ENCODE measurements around the gene CPT1C.

CPT1C gene

DNA sequence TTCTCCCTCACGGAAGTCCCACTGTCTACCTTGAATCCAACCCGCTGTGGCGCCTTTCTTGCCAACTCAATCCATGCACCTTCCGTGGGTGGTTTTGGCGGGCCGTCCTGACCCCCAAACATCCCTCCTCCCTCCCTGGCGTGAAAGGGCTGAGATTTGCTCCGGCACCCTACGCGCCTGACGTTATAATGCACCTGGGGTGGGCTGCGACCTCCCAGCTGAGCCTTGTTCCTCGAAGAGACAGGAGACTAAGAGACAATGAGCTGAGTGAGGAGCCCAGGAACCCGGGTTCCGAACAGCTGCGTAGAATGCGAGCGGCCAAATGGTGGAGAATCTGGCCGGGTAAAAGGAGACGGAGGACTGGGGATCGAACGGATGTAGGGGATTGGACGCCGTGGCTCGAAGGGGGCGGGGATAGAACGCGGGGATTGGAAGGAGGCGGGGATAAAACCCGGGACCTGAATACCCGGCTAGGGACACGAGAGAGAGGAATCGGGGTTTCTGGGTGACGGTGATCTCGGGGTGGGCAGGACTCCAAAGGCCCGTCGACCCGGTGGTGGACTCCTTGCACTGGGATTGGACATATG lies at the start of gene CPT1C:
TSS of gene CPT1C (plus strand) at position 461 of the 587 bp plus-strand sequence. CDS start 1,137 bp downstream, outside the sequence.
- H3K27me3 ChIP-seq (ENCODE audit: control insufficient read depth, insufficient read depth, low read length): no peaks in the 10 kb centered on the region
- H3K36me3 ChIP-seq (ENCODE audit: control insufficient read depth, low read depth, low read length): peaks cover 30% of the 10 kb centered on the region
- H3K27ac ChIP-seq (ENCODE audit: low read length): peak within 1 kb of the TSS; percentile 48
- no peaks in the 10 kb centered on the region for H3K4me1 ChIP-seq (ENCODE audit: control insufficient read depth, low read depth, low read length)
- H3K4me3 ChIP-seq (ENCODE audit: low read length): peak within 1 kb of the TSS; percentile 79
- no peaks in the 10 kb centered on the region for H3K9me3 ChIP-seq (ENCODE audit: control insufficient read depth, low read depth, low read length)
- peak within 1 kb of the TSS; percentile 64 for H3K9ac ChIP-seq (ENCODE audit: low read length)

DNA sequence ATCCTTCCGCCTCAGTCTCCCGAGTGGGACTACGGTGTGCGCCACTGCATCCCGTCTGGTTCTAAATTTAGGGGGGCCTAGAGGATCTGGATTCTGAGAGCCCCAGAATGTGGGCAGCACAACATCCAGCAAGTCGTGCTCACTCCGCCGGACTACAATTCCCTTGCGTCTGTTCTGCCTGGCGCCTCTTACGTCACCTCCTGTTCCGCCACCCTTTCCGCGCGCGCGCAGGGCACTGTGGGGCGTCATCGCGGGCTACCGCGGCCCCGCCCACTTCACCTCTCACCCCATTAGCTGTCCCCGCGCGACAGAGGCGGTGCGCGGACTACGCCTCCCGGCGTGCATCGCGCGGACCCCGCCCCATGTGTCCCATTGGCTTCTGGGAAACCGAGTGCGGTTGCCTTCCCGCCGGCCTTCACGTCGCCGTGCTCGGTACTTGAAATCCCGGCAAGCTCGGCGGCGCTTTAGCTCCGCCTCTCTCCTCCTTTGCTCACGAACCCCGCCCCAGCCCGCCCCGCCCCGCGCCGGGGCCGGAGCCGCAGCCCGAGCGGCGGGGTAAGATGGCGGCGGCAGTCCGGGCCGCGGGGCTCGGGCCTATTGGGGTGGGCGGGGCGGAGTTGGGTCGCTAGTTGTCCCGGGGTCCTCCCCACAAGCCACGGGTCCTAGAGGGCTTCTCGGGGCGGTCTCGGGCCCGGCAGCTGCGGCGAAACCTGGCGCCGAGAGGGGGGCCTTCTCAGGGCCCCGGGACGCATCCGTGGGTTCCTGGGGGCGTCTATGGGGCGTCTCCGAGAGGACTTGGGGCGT lies 49.0 kb upstream of the CPT1C start, which contains the start of gene SCAF1:
TSS of gene SCAF1 (plus strand) at position 522 of the 804 bp plus-strand sequence. CDS start 2,818 bp downstream, outside the sequence.
- Histone ChIP-seq H3K4me1 (ENCODE audit: control insufficient read depth, low read depth, low read length) (peaks cover 37% of the 10 kb centered on the region), H3K9me3 (ENCODE audit: control insufficient read depth, low read depth, low read length) (no peaks in the 10 kb centered on the region), H3K9ac (ENCODE audit: low read length) (peak within 1 kb of the TSS; percentile 98), H3K36me3 (ENCODE audit: control insufficient read depth, low read depth, low read length) (peaks cover 8% of the 10 kb centered on the region), H3K27ac (ENCODE audit: low read length) (peak within 1 kb of the TSS; percentile 91), H3K4me3 (ENCODE audit: low read length) (peak within 1 kb of the TSS; percentile 98), H3K27me3 (ENCODE audit: control insufficient read depth, insufficient read depth, low read length) (peaks cover 10% of the 10 kb centered on the region)

DNA sequence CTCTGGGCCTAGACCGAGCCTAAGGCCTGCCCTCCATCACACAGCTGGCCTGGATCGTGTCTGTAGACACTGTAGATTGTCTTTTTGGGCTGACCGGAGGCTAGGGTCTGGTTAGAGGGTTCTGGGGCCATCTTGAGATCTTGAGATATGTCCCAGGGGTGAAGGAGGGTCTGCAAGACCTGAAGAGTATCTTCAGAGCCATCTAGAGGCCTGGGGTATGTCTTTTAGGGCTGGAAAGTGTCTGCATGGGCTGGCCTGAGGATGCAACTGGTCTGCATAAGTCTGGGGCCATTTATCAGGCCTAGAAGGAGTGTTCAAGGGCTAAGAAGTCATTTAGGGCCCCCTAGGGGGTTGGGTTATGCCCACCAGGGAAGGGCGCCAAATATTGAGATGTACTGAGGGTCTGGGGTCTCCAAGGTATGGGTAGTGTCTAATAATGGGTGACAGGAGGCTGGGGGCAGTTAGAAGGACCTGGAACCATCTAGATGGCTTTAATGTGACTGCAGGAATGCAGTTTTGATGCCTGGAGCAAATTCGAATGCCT lies 48.4 kb upstream of the CPT1C start:
- Histone ChIP-seq H3K27ac (ENCODE audit: low read length) (peak overlapping the region; percentile 91), H3K27me3 (ENCODE audit: control insufficient read depth, insufficient read depth, low read length) (peaks cover 10% of the 10 kb centered on the region), H3K4me3 (ENCODE audit: low read length) (peak overlapping the region; percentile 98), H3K9me3 (ENCODE audit: control insufficient read depth, low read depth, low read length) (no peaks in the 10 kb centered on the region), H3K9ac (ENCODE audit: low read length) (peak overlapping the region; percentile 98), H3K36me3 (ENCODE audit: control insufficient read depth, low read depth, low read length) (peaks cover 11% of the 10 kb centered on the region), H3K4me1 (ENCODE audit: control insufficient read depth, low read depth, low read length) (peaks cover 37% of the 10 kb centered on the region)

DNA sequence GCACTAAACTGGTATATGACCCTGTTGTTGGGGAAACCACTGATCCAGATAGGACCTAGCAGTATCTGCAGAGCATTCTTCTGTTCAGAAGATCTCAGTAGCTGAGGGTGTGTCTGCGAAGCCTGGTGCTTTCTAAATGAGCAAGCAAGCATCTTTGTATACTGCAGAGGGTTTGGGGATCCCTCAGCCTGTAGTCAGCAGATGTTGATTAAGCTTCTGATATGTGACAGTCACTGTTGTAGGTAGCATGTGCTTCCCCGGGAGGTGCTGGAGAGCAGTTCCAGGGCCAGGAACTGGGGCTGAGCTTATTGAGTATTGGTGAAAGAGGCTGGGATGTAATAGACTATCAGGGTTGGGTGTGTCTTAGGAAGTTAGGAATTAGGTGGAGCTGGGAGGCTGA lies 47.5 kb upstream of the CPT1C start:
- H3K4me1 ChIP-seq (ENCODE audit: control insufficient read depth, low read depth, low read length): peaks cover 33% of the 10 kb centered on the region
- H3K9ac ChIP-seq (ENCODE audit: low read length): peak overlapping the region; percentile 98
- H3K27ac ChIP-seq (ENCODE audit: low read length): no peak overlapping the region
- no peaks in the 10 kb centered on the region for H3K9me3 ChIP-seq (ENCODE audit: control insufficient read depth, low read depth, low read length)
- peaks cover 10% of the 10 kb centered on the region for H3K27me3 ChIP-seq (ENCODE audit: control insufficient read depth, insufficient read depth, low read length)
- peaks cover 11% of the 10 kb centered on the region for H3K36me3 ChIP-seq (ENCODE audit: control insufficient read depth, low read depth, low read length)
- peak overlapping the region; percentile 98 for H3K4me3 ChIP-seq (ENCODE audit: low read length)

DNA sequence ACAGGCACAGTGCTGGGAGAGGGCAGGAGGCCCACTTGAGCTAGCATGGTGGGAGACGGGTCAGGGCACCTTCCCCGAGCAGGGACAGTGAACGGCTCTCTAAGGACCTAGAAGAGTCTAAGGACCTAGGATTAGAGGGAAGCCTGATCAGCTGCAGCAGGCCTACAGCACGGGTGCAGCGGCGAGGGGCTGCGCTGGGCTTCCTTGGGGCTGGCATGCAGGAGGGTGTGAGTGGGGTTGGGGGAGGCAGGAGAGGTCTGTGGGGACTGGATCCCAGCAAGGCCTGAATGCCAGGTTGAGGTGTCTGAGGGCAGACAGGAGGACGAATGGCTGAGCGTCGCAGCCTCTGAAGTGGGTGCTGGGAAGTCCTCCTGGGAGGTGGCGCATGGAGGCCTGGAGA lies 45.3 kb upstream of the CPT1C start:
- no peak overlapping the region for H3K27ac ChIP-seq (ENCODE audit: low read length)
- no peak overlapping the region for H3K4me3 ChIP-seq (ENCODE audit: low read length)
- H3K36me3 ChIP-seq (ENCODE audit: control insufficient read depth, low read depth, low read length): peaks cover 24% of the 10 kb centered on the region
- no peaks in the 10 kb centered on the region for H3K9me3 ChIP-seq (ENCODE audit: control insufficient read depth, low read depth, low read length)
- H3K9ac ChIP-seq (ENCODE audit: low read length): no peak overlapping the region
- peaks cover 21% of the 10 kb centered on the region for H3K4me1 ChIP-seq (ENCODE audit: control insufficient read depth, low read depth, low read length)
- no peaks in the 10 kb centered on the region for H3K27me3 ChIP-seq (ENCODE audit: control insufficient read depth, insufficient read depth, low read length)

DNA sequence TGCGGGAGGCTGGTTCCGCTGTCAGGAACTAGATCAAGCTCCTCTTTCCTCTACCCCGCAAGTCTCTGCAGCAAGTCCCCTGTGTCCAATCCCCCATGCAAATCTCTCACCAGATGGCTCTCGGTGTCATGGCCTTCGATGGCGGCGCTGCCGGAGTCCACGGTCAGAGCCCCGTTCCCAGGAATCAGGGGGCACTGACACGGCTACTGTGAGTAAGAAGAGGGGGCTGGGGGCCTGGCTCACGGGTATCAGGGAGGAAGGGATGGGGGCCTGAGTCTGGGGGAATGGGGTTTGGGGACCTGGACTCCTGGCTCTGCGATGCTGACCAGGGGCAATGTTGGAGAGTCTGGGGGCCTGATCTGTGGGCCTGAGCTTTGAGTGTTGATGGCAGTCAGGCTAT lies 44.9 kb upstream of the CPT1C start:
- no peak overlapping the region for H3K4me3 ChIP-seq (ENCODE audit: low read length)
- H3K27ac ChIP-seq (ENCODE audit: low read length): no peak overlapping the region
- H3K4me1 ChIP-seq (ENCODE audit: control insufficient read depth, low read depth, low read length): peaks cover 18% of the 10 kb centered on the region
- no peaks in the 10 kb centered on the region for H3K9me3 ChIP-seq (ENCODE audit: control insufficient read depth, low read depth, low read length)
- H3K9ac ChIP-seq (ENCODE audit: low read length): no peak overlapping the region
- no peaks in the 10 kb centered on the region for H3K27me3 ChIP-seq (ENCODE audit: control insufficient read depth, insufficient read depth, low read length)
- H3K36me3 ChIP-seq (ENCODE audit: control insufficient read depth, low read depth, low read length): peaks cover 24% of the 10 kb centered on the region

DNA sequence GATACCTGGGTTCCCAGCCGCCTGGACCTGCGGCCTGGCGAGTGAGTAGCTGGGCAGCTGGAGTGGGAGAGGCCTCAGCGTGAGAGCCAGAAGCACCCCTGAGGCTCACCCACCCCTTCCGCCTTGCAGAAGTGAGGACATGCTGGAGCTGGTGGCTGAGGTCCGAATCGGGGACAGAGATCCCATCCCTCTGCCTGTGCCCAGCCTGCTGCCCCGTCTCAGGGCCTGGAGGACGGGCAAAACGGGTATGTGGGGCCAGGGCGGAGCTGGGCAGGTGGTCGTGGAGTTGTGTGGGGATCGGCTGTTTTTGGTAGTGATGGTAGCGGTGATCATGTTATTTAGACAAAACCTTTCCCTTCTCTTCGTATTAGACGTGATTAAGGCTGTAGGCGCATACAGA lies 44.3 kb upstream of the CPT1C start:
- Histone ChIP-seq H3K27ac (ENCODE audit: low read length) (no peak overlapping the region), H3K4me3 (ENCODE audit: low read length) (no peak overlapping the region), H3K9me3 (ENCODE audit: control insufficient read depth, low read depth, low read length) (no peaks in the 10 kb centered on the region), H3K9ac (ENCODE audit: low read length) (no peak overlapping the region), H3K27me3 (ENCODE audit: control insufficient read depth, insufficient read depth, low read length) (no peaks in the 10 kb centered on the region), H3K4me1 (ENCODE audit: control insufficient read depth, low read depth, low read length) (peaks cover 12% of the 10 kb centered on the region), H3K36me3 (ENCODE audit: control insufficient read depth, low read depth, low read length) (peaks cover 24% of the 10 kb centered on the region)

DNA sequence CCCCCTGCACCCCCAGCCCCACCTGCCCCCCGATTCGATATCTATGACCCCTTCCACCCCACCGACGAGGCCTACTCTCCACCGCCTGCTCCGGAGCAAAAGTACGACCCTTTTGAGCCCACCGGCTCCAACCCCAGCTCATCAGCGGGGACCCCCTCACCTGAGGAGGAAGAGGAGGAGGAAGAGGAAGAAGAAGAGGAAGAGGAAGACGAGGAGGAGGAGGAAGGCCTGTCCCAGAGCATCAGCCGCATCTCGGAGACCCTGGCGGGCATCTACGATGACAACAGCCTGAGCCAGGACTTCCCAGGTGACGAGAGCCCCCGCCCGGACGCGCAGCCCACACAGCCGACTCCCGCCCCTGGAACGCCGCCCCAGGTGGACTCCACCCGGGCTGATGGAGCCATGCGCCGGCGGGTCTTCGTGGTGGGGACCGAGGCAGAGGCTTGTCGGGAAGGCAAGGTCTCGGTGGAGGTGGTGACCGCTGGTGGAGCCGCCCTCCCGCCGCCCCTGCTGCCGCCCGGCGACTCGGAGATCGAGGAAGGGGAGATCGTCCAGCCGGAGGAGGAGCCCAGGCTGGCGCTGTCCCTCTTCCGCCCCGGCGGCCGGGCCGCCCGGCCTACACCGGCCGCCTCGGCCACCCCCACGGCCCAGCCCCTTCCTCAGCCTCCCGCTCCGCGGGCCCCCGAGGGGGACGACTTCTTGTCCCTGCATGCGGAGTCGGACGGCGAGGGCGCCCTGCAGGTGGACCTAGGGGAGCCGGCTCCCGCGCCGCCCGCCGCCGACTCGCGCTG lies 39.7 kb upstream of the CPT1C start:
- no peaks in the 10 kb centered on the region for H3K9me3 ChIP-seq (ENCODE audit: control insufficient read depth, low read depth, low read length)
- no peak overlapping the region for H3K4me3 ChIP-seq (ENCODE audit: low read length)
- no peak overlapping the region for H3K9ac ChIP-seq (ENCODE audit: low read length)
- H3K36me3 ChIP-seq (ENCODE audit: control insufficient read depth, low read depth, low read length): peaks cover 50% of the 10 kb centered on the region
- H3K27ac ChIP-seq (ENCODE audit: low read length): no peak overlapping the region
- H3K27me3 ChIP-seq (ENCODE audit: control insufficient read depth, insufficient read depth, low read length): no peaks in the 10 kb centered on the region
- H3K4me1 ChIP-seq (ENCODE audit: control insufficient read depth, low read depth, low read length): no peaks in the 10 kb centered on the region

DNA sequence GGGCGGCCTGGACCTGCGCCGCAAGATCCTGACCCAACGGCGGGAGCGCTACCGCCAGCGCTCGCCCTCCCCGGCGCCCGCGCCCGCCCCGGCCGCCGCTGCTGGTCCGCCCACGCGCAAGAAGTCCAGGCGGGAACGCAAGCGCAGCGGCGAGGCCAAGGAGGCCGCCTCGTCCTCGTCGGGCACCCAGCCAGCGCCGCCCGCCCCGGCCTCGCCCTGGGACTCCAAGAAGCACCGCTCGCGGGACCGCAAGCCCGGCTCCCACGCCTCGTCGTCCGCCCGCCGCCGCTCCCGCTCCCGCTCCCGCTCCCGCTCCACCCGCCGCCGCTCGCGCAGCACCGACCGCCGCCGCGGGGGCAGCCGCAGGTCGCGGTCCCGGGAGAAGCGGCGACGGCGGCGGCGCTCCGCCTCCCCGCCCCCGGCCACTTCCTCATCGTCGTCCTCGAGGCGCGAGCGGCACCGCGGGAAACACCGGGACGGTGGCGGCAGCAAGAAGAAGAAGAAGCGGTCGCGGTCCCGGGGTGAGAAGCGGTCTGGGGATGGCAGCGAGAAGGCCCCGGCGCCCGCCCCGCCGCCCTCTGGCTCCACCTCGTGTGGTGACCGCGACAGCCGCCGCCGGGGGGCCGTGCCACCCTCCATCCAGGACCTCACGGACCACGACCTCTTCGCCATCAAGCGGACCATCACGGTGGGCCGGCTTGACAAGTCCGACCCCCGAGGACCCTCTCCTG lies 38.9 kb upstream of the CPT1C start:
- Histone ChIP-seq H3K4me1 (ENCODE audit: control insufficient read depth, low read depth, low read length) (no peaks in the 10 kb centered on the region), H3K27ac (ENCODE audit: low read length) (no peak overlapping the region), H3K9me3 (ENCODE audit: control insufficient read depth, low read depth, low read length) (no peaks in the 10 kb centered on the region), H3K27me3 (ENCODE audit: control insufficient read depth, insufficient read depth, low read length) (no peaks in the 10 kb centered on the region), H3K9ac (ENCODE audit: low read length) (no peak overlapping the region), H3K36me3 (ENCODE audit: control insufficient read depth, low read depth, low read length) (peaks cover 43% of the 10 kb centered on the region), H3K4me3 (ENCODE audit: low read length) (no peak overlapping the region)

DNA sequence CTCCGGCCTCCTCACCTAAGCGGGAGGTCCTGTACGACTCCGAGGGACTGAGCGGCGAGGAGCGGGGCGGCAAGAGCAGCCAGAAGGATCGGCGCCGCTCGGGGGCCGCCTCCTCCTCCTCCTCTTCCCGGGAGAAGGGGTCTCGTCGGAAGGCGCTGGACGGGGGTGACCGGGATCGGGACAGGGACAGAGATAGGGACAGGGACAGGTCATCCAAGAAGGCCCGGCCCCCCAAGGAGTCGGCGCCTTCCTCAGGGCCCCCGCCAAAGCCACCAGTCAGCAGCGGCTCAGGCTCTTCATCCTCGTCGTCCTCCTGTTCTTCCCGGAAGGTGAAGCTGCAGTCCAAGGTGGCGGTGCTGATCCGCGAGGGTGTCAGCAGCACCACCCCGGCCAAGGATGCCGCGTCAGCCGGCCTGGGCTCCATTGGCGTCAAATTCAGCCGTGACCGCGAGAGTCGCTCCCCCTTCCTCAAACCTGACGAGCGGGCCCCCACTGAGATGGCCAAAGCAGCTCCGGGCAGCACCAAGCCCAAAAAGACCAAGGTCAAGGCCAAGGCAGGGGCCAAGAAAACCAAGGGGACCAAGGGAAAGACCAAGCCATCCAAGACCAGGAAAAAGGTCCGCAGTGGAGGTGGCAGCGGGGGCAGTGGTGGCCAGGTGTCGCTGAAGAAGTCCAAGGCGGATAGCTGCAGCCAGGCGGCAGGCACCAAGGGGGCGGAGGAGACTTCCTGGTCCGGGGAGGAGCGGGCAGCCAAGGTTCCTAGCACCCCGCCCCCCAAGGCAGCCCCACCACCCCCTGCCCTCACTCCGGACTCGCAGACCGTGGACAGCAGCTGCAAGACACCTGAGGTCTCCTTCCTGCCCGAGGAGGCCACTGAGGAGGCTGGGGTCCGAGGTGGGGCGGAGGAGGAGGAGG lies 38.1 kb upstream of the CPT1C start:
- Histone ChIP-seq H3K4me3 (ENCODE audit: low read length) (no peak overlapping the region), H3K4me1 (ENCODE audit: control insufficient read depth, low read depth, low read length) (no peaks in the 10 kb centered on the region), H3K27me3 (ENCODE audit: control insufficient read depth, insufficient read depth, low read length) (no peaks in the 10 kb centered on the region), H3K36me3 (ENCODE audit: control insufficient read depth, low read depth, low read length) (peaks cover 46% of the 10 kb centered on the region), H3K9ac (ENCODE audit: low read length) (no peak overlapping the region), H3K27ac (ENCODE audit: low read length) (no peak overlapping the region), H3K9me3 (ENCODE audit: control insufficient read depth, low read depth, low read length) (no peaks in the 10 kb centered on the region)

All from iPS-18a (cell line).